HEK293 (cell line): Measurements from ENCODE around the gene SH3GL1.

Source experiments
- CTCF ChIA-PET: fragments of 350-600 bp; formaldehyde crosslinking; extraction: SDS; loops from one replicate; lab custom pipeline; 2021; ENCODE audit warnings: antibody characterized with exemption; lab: Yijun Ruan, JAX
- POLR2A ChIA-PET: fragments of 300-600 bp; formaldehyde crosslinking; extraction: SDS; loops from one replicate; lab custom pipeline; 2020; ENCODE audit warnings: antibody characterized with exemption, inconsistent platforms; lab: Yijun Ruan, JAX
- H3K27ac ChIP-seq: fragments of 200-500 bp; sonication (Bioruptor generic); 2 replicates; pipeline ENCODE4 v1.5.1; 2014; ENCODE audit warnings: low read depth, low read length, control low read depth, inconsistent platforms; ENCODE audit errors: extremely low read depth
- H3K36me3 ChIP-seq, 2 experiments: fragments of 200-500 bp in 1 of 2; sonication (Bioruptor generic) in 1 of 2; 1 replicate in 1 of 2; 2 replicates in 1 of 2; pipeline ENCODE4 v1.5.1; 2014 to 2017; ENCODE audit warnings: inconsistent platforms in 2 of 2, low read length in 2 of 2; ENCODE audit not compliant: control insufficient read depth in 2 of 2, insufficient read depth in 1 of 2
- H3K4me1 ChIP-seq: fragments of 200-500 bp; sonication (Bioruptor generic); 2 replicates; pipeline ENCODE4 v1.5.1; 2014; ENCODE audit warnings: mild to moderate bottlenecking, low read length, inconsistent platforms; ENCODE audit not compliant: control insufficient read depth, insufficient read depth
- H3K4me3 ChIP-seq: 2 replicates; pipeline ENCODE4 v1.5.1; 2011; ENCODE audit warnings: low read depth, mild to moderate bottlenecking, control low read depth, low read length, moderate library complexity
- H3K9me3 ChIP-seq: fragments of 200-500 bp; sonication (Bioruptor generic); 2 replicates; pipeline ENCODE4 v1.5.1; 2014; ENCODE audit warnings: low read depth, low read length, inconsistent platforms; ENCODE audit not compliant: control insufficient read depth, insufficient read depth
- EGR2 ChIP-seq: fragments of 450-650 bp; formaldehyde crosslinking; IDR thresholded peaks from 2 replicates; pipeline ENCODE4 v1.5.1; 2016; ENCODE audit warnings: low read depth, missing biosample characterization, missing genetic modification characterization
- KLF1 ChIP-seq: fragments of 450-650 bp; formaldehyde crosslinking; IDR thresholded peaks from 2 replicates; pipeline ENCODE4 v1.5.1; 2016; ENCODE audit warnings: missing biosample characterization, missing genetic modification characterization
- KLF17 ChIP-seq: fragments of 450-650 bp; formaldehyde crosslinking; IDR thresholded peaks from 2 replicates; pipeline ENCODE4 v1.5.1; 2016; ENCODE audit warnings: missing biosample characterization, missing genetic modification characterization
- SETDB1 ChIP-seq: IDR thresholded peaks from one replicate; pipeline ENCODE4 v1.6.1; 2017; ENCODE audit warnings: mild to moderate bottlenecking, low read length, moderate library complexity, mixed read lengths; ENCODE audit not compliant: insufficient read length
- ZBTB8A ChIP-seq: fragments of 450-650 bp; formaldehyde crosslinking; IDR thresholded peaks from 2 replicates; pipeline ENCODE4 v1.5.1; 2016; ENCODE audit warnings: missing biosample characterization, missing genetic modification characterization
- ZFHX2 ChIP-seq: fragments of 450-650 bp; formaldehyde crosslinking; conservative IDR thresholded peaks from 2 replicates; pipeline ENCODE4 v1.5.1; 2016; ENCODE audit warnings: missing biosample characterization, missing genetic modification characterization
- ZIC2 ChIP-seq: fragments of 450-650 bp; formaldehyde crosslinking; IDR thresholded peaks from 2 replicates; pipeline ENCODE4 v1.5.1; 2016; ENCODE audit warnings: missing biosample characterization, missing genetic modification characterization
- ZNF184 ChIP-seq: fragments of 450-650 bp; IDR thresholded peaks from 2 replicates; pipeline ENCODE4 v1.5.1; 2018; ENCODE audit warnings: missing biosample characterization, mild to moderate bottlenecking, missing genetic modification characterization
- ZNF19 ChIP-seq: fragments of 450-650 bp; formaldehyde crosslinking; IDR thresholded peaks from 2 replicates; pipeline ENCODE4; 2016; ENCODE audit warnings: missing biosample characterization, missing genetic modification characterization, low read depth
- ZNF23 ChIP-seq: fragments of 450-650 bp; formaldehyde crosslinking; IDR thresholded peaks from 2 replicates; pipeline ENCODE4 v1.5.1; 2016; ENCODE audit warnings: missing biosample characterization, missing genetic modification characterization, borderline replicate concordance
- ZNF280C ChIP-seq: fragments of 450-650 bp; formaldehyde crosslinking; IDR thresholded peaks from 2 replicates; pipeline ENCODE4 v1.5.1; 2016; ENCODE audit warnings: missing biosample characterization, missing genetic modification characterization
- ZNF624 ChIP-seq: fragments of 450-650 bp; formaldehyde crosslinking; IDR thresholded peaks from 2 replicates; pipeline ENCODE4 v1.5.1; 2017; ENCODE audit warnings: missing biosample characterization, missing genetic modification characterization
- ZNF677 ChIP-seq: fragments of 450-650 bp; IDR thresholded peaks from 2 replicates; pipeline ENCODE4 v1.5.0; 2018; ENCODE audit warnings: missing biosample characterization, mild to moderate bottlenecking, missing genetic modification characterization, moderate library complexity

SH3GL1 gene

GRCh38 chr19:4386041-4386782, 14.1 kb downstream of the SH3GL1 start:
- H3K4me1 ChIP-seq = peaks cover 11% of the 10 kb centered on the region

GRCh38 chr19:4385291-4386040, 14.9 kb downstream of the SH3GL1 start:
- Histone ChIP-seq H3K27ac (no peak overlapping the region), H3K4me3 (no peak overlapping the region), H3K36me3 (peaks cover 0 to 29% of the 10 kb centered on the region in 2 experiments; a peak in 2 of 3 replicates)
- POLR2A ChIA-PET = interaction anchor here (0.7 to 1.5 kb wide), 2 partner anchors 10 to 31 kb away, joined by 3 to 6 read pairs; no protein-coding TSS in a partner anchor
- peak; percentile 89 for TF ChIP-seq ZIC2 (tag by site-specific recombination)
- TF ChIP-seq EGR2 (tag by site-specific recombination) = peak; percentile 88
- no peak for TF ChIP-seq ZNF624 (tag by site-specific recombination)
- TF ChIP-seq ZFHX2 (tag by site-specific recombination) = peak; percentile 74
- no peak for TF ChIP-seq ZNF184 (tag by site-specific recombination)
- TF ChIP-seq ZNF19 (tag by site-specific recombination) = no peak
- no peak for TF ChIP-seq ZNF677 (tag by site-specific recombination)
- no peak for TF ChIP-seq ZNF23 (tag by site-specific recombination)
- TF ChIP-seq, all 188 proteins: peak for 3
- H3K9me3 ChIP-seq = no peaks in the 10 kb centered on the region
- CTCF ChIA-PET = interaction anchor here (0.6 to 1.0 kb wide), 5 partner anchors 8 to 266 kb away, joined by 3 to 7 read pairs (median 4); partner anchors contain the start of gene SH3GL1
- H3K4me1 ChIP-seq = peaks cover 4% of the 10 kb centered on the region

More at GRCh38 chr19:4386041-4386782, 14.1 kb downstream of the SH3GL1 start:
- Histone ChIP-seq H3K4me3 (no peak overlapping the region), H3K27ac (no peak overlapping the region), H3K36me3 (peaks cover 0 to 29% of the 10 kb centered on the region in 2 experiments; a peak in 2 of 3 replicates), H3K9me3 (no peaks in the 10 kb centered on the region)
- CTCF ChIA-PET = interaction anchor here (0.6 to 1.0 kb wide), 3 partner anchors 9 to 42 kb away, joined by 4 to 7 read pairs (median 5); no protein-coding TSS in a partner anchor
- no peak for TF ChIP-seq ZNF184 (tag by site-specific recombination)
- peak; percentile 53; the same call in 1 of the 2 replicates for TF ChIP-seq ZBTB8A (tag by site-specific recombination)
- POLR2A ChIA-PET = interaction anchor here (0.7 to 1.5 kb wide), 3 partner anchors 11 to 56 kb away, joined by 3 to 9 read pairs (median 6); no protein-coding TSS in a partner anchor

- CTCF ChIA-PET = interaction anchor here (1.6 kb wide), 1 partner anchor 27 kb away, joined by 6 read pairs; no protein-coding TSS in a partner anchor
- H3K27ac ChIP-seq = no peak overlapping the region
- H3K36me3 ChIP-seq = peaks cover 0 to 13% of the 10 kb centered on the region in 2 experiments; a peak in 2 of 3 replicates
- TF ChIP-seq ZFHX2 (tag by site-specific recombination) (peak; percentile 63), SETDB1 (no peak), KLF1 (tag by site-specific recombination) (peak; percentile 56; the same call in 1 of the 2 replicates), KLF17 (peak; percentile 74), EGR2 (tag by site-specific recombination) (peak; percentile 33; the same call in 1 of the 2 replicates), ZNF280C (tag by site-specific recombination) (no peak)
- TF ChIP-seq, all 188 proteins: peak for 4
- H3K9me3 ChIP-seq = no peaks in the 10 kb centered on the region
- peaks cover 9% of the 10 kb centered on the region for H3K4me1 ChIP-seq
- H3K4me3 ChIP-seq = no peak overlapping the region
- POLR2A ChIA-PET = interaction anchor here (0.6 kb wide), 1 partner anchor 10 kb away, joined by 3 read pairs; no protein-coding TSS in a partner anchor
These were observed 20.1 kb downstream of the SH3GL1 start for GRCh38 chr19:4380254-4380727.
